Measurements from ENCODE around the gene TIPIN.

DNA sequence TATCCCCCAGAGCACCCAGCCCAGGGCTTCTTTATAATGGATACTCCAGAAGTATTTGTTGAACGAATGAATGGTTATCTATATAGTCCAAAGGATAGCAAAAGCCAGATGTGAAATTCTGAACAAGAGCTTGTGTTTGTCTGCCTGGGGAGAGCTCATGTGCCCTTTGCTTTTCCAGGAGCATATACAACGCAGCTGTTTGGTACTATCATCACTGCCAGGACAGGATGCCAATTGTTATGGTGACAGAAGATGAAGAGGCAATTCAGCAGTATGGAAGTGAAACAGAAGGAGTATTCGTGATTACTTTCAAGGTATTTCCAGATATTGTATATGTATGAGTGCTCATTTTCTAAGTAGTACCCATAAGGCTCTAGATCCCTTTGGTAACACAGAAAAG is 48.0 kb downstream of the TIPIN start:
- TF ChIP-seq, protein P1, sequence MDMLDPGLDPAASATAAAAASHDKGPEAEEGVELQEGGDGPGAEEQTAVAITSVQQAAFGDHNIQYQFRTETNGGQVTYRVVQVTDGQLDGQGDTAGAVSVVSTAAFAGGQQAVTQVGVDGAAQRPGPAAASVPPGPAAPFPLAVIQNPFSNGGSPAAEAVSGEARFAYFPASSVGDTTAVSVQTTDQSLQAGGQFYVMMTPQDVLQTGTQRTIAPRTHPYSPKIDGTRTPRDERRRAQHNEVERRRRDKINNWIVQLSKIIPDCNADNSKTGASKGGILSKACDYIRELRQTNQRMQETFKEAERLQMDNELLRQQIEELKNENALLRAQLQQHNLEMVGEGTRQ (CRISPR knock-in tag; IDR thresholded peaks at IDR 0.05): no peak
- TF ChIP-seq, protein P2, sequence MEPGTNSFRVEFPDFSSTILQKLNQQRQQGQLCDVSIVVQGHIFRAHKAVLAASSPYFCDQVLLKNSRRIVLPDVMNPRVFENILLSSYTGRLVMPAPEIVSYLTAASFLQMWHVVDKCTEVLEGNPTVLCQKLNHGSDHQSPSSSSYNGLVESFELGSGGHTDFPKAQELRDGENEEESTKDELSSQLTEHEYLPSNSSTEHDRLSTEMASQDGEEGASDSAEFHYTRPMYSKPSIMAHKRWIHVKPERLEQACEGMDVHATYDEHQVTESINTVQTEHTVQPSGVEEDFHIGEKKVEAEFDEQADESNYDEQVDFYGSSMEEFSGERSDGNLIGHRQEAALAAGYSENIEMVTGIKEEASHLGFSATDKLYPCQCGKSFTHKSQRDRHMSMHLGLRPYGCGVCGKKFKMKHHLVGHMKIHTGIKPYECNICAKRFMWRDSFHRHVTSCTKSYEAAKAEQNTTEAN (CRISPR knock-in tag; IDR thresholded peaks at IDR 0.05): no peak
- TF ChIP-seq NFE2L1 (CRISPR knock-in tag; IDR thresholded peaks at IDR 0.05) (no peak), TCF7 (CRISPR knock-in tag; IDR thresholded peaks at IDR 0.05; ENCODE audit: low read depth) (no peak)
- TF ChIP-seq, protein P3, sequence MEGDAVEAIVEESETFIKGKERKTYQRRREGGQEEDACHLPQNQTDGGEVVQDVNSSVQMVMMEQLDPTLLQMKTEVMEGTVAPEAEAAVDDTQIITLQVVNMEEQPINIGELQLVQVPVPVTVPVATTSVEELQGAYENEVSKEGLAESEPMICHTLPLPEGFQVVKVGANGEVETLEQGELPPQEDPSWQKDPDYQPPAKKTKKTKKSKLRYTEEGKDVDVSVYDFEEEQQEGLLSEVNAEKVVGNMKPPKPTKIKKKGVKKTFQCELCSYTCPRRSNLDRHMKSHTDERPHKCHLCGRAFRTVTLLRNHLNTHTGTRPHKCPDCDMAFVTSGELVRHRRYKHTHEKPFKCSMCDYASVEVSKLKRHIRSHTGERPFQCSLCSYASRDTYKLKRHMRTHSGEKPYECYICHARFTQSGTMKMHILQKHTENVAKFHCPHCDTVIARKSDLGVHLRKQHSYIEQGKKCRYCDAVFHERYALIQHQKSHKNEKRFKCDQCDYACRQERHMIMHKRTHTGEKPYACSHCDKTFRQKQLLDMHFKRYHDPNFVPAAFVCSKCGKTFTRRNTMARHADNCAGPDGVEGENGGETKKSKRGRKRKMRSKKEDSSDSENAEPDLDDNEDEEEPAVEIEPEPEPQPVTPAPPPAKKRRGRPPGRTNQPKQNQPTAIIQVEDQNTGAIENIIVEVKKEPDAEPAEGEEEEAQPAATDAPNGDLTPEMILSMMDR (IDR thresholded peaks at IDR 0.05): no peak
